ENCODE data around the gene PEX3.

DNA sequence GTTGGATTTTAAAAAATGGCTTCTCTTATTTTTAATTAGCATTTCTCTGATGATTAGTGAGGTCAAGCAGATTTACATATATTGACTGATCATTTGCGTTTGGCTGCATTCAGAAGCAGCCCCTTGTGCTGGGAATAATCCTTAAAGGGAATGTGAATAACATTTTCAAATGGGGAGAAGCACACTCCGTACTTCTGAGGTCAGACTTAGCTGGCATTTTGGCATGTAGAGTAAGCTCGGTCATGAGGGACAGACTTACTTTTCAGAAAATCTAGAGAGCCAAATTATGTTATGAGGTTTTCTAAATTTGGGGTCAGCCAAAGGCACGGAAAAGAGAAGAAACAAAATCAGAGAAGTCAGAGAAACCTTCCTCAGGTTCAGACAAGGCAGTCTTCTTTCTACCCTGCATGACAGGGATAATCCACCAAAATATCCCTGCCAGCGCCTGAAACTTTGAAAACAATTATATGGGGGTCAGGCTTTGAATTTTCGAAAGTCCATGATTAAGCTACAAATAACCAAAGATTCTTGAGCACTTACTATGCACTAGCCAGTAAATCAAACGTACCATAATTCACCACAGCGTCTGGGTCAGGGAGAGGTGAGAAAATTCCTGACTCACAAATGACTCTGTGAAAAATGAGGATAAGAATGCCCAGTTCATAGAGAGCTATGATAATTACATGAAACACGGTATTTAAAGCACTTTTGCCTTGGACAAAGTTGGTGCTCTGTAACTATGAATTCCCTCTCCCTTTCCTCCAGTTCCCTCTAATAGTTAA is 45.0 kb upstream of the PEX3 start:
- TF ChIP-seq, protein P1, sequence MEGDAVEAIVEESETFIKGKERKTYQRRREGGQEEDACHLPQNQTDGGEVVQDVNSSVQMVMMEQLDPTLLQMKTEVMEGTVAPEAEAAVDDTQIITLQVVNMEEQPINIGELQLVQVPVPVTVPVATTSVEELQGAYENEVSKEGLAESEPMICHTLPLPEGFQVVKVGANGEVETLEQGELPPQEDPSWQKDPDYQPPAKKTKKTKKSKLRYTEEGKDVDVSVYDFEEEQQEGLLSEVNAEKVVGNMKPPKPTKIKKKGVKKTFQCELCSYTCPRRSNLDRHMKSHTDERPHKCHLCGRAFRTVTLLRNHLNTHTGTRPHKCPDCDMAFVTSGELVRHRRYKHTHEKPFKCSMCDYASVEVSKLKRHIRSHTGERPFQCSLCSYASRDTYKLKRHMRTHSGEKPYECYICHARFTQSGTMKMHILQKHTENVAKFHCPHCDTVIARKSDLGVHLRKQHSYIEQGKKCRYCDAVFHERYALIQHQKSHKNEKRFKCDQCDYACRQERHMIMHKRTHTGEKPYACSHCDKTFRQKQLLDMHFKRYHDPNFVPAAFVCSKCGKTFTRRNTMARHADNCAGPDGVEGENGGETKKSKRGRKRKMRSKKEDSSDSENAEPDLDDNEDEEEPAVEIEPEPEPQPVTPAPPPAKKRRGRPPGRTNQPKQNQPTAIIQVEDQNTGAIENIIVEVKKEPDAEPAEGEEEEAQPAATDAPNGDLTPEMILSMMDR (IDR thresholded peaks at IDR 0.05; ENCODE audit: low read depth, low read length) = no peak
- TF ChIP-seq POLR2A (IDR thresholded peaks at IDR 0.05; ENCODE audit: extremely low read depth, insufficient read length) = no peak
- TF ChIP-seq MAX (IDR thresholded peaks at IDR 0.05; ENCODE audit: low read depth, low read length) = no peak
